Right ventricle myocardium inferior (tissue), 1 donor: ENCODE results near the gene UBTD1. TPM values are rescaled to one million over a fixed set of nuclear protein-coding genes. Genes with fewer than 3 reads are reported as not detected.
"Not testable (repeated sequence)": the region's sequence is repeated elsewhere in the genome, so short reads cannot be mapped to it uniquely, and the experiment has no call there.

Source experiments
- ATAC-seq: fragments of 200-7000 bp; cut with Tn5 transposase; one replicate; pipeline ENCODE4 v1.9.1; 2020; ENCODE audit warnings: mild to moderate bottlenecking, moderate library complexity
- DNase-seq: peaks from one replicate; pipeline ENCODE4 v3.0.0; 2021; ENCODE audit errors: missing footprints
- intact Hi-C: fragments of 100-400 bp; cut with DNase I; formaldehyde crosslinking; loops from one replicate; pipeline ENCODE4 v1.11.0; 2022
- total RNA-seq: library from RNA; stranded (reverse); fragmentation: NEBNext Ultra II Directional; extraction: Animal tissue kit (Norgen Biotek cat#: 25700); gene quantifications from one replicate; pipeline ENCODE4 v1.2.1, GENCODE V29; 2021
- donor health status: DM: no; HTN: yes; CAD: no; lungs with severe emphysema.

The UBTD1 gene
- total RNA-seq, 1 donor from 2014 or later: 26.6 TPM

DNA sequence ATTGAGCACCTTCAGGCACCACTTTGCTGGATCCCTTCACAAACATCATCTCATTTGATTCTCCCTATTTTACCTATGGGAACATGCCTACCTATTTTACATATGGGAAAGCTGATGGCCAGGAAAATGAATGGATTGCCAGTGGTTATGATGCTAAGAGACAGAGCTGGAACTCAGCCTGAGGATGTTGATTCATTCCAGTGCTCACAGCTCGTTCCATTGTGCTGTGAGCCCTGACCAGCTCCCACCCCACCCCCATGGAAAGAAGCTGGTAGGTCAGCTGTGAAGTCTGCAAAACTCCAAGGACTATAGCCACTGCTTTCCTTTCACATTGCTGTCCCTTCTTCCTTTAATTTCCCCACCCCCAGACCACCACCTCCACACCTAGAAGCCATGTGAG is 9.6 kb downstream of the UBTD1 start:
- ATAC-seq: no peak
- no peak for DNase-seq
- intact Hi-C loops: no loop called here

DNA sequence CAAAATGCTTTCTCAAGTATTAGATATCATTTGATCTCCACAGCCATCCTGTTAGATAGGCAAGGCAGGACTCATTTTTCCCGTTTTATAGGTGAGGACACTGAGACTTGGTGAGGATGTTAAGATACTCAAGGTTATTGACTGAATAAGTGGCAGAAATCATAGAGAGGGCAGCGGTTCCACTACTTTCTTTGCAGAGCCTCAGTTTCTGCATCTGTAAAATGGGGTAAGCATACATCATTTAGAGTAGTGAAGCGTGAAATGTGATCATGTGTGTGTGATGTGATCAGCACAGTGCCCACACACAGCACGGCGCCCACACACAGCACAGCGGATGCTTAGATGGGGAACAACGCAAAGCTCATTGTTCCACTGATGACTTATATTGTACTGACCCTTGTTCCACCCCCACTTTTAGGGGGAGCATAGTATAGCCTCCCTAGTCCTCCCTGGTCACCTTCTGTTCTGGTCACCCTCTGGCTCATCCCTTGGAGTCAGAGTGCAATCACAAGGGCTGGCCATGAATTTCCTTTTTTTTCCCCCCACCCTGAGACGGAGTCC is 10.5 kb downstream of the UBTD1 start:
- DNase-seq: no peak
- ATAC-seq: no peak
- intact Hi-C loops: no loop called here

DNA sequence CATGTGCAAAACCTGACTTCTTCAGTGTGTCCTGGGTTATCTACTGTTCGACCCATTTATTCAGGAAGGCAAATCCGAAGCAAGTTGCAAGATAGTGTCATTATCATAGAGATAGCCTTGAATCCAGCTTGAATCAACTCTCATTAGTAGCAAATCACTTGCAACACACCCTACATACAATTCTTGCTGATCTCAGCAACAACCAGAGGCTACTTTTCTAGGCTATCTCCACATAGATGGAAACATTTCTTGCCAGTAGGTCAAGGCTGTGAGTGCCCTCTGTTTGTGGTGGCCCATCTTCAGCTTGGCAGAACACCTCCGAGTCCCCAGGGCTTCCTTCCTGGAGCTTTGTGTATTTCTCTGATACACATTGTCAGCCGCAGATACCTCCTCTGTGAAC is 12.0 kb downstream of the UBTD1 start:
- DNase-seq (no peak), ATAC-seq (no peak)
- intact Hi-C loops: no loop called here

DNA sequence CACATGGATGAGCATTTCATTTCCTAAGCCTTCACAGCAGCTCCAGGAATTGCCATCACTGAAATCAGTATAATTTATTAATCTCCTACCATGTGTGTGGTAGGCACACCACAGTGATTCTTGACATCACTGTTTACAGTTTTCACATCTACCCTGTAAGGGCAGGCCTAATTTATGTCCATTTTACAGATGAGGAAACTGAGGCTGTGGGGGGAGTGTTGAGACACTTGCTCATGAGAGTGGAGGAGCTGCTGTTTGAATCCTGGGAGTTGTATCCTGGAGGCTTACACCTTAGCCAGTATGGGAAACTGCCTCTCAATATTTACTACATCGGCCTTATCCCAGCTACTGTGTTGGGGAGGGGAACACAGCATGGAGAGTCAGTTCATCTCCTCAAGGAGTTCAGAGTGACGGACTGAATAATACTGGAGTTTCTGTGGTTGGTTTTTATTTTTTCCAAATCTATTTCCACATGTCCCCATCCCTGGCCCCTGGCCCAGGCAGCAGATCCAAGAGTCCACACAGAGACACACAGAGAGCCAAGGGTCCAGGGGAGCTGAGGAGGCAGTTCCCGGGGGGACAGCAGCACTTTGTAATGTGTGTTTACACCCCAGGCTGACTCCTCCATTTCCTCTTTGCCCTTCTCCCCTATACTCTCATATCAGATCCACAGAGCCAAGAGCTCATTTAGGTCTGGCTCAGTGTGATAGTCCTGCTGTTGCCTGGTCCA is 13.2 kb downstream of the UBTD1 start:
- intact Hi-C loops: no loop called here
- DNase-seq (no peak), ATAC-seq (peak; percentile 64)

DNA sequence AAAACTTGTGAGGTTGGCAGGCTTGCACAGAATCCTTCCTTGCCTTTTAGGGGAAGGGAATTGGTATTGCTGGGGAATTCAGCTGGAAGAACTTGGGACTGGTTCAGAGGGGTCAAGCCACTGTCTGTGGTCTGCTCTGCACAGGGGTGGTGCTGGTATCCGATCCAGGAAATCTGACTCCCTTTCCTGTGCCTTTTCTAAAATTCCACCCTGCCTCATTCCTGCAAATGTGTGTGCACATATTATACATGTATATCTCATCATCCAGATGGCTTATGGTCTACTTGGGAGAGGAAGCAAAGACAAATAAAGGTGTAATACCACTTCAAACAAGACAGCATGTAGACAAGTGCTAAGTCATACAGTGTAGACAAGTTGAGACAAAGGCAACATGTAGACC is 14.3 kb downstream of the UBTD1 start:
- ATAC-seq: no peak
- DNase-seq: no peak
- intact Hi-C loops: no loop called here

DNA sequence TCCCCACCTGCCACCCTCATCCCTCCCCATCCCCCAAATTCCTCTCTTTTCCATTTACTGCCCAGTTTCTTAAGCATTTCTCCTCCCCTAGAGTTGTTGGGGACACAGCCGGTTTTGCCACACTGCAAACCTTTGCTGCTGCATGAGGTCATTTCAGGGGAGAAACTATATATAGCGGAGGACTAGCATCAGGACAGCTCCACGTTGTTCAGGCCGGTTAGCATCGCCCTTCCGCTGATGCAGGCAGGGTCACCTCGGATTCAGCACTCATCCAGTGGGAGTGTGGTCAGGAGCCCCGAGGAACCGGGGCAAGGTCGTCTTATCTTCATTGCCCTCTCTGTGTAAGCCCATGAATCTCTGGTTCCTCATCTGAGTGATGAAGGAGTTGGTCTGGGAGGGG is 15.6 kb downstream of the UBTD1 start:
- DNase-seq: no peak
- ATAC-seq: peak; percentile 68
- intact Hi-C loops: no loop called here

DNA sequence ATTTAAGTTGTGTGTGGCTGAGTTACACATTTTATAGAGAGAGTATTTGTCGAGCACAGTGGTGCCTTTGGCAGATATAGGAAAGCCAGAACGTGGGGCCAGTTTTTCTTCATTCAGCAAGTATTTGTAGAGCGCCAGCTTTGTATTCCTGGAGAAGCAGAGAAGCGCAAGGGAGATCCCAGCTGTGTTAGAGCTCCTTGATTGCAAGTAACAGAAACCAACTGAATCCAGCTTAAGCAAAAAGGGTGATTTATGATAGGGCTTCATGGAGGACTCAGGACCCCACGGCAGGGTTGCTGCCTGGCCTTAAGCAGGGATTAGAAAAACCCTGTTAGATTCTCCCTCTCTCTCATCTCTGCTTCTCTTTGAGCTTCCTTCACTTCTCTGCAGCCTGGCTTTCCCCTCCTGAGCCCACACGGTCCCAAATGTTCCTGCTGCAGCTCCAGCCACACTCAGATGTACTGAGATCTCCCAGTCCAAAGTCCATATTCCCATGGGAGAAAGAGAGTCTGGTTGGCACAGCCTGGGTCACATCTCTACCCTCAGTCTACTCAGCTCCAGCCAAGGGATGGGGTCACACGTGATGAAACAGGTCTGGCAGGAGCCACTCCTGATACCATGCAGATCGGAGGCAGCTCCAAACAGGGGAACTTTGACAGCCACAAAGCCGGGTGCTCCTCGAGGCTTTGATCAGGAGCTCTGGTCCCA is 16.7 kb downstream of the UBTD1 start:
- DNase-seq (no peak), ATAC-seq (no peak)
- intact Hi-C loops: no loop called here

DNA sequence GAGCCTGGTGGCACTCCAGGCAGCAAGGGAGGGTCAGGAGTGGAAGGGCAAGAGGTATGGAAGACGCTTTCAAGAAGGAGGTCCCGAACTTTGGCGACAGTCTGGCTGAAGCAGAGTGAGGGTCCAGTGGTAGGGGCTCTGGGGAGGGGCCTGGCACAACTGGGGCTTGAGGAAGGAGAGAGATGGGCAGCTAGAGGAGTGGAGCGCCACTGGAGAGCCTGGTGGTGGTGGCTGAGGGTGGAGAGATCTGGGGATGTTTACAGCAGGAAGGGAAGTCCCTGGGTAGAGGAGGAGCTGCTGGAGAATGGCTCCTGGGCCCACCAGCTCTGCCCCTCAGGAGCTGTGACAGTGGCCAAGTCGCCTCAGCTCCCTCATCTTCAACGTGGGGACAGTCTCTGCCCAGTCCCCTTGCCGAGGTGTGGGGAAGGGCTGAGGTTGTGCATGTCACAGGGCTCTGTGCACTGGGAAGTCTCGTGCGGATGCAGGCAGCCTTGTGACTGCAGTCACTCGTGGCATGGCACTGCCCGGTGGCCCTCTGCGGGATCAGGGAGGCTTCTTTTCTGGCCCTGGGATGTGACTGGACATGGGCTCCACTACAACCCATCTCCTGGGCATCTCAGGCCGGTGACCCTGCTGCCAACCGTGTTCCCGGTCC is 18.5 kb downstream of the UBTD1 start:
- intact Hi-C loops: no loop called here
- no peak for DNase-seq

DNA sequence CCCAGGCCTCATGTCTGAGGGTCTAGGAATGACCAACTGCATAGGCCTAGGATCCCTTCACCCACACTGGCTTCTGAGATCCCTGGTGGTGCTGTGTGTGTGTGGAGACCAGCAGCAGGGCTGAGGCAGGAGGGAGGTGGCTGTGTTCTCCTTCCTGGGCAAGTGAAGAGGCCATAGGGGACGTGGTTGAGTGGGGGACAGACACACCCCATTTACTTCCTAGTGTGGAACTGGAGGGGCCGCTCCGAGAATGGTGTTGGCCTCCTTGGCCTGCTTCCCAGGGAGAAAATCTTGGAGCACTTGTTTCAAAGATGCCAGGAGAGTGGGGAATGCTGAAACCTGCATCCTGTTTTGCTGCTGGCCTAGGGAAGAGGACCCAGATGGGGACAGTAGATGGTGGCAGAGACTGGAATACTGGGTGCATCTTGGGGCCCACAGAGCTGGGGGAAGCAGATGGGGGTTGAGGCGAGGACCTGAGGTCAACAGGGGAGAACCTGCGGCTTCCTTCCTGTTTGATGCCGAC is 19.1 kb downstream of the UBTD1 start:
- DNase-seq: no peak
- ATAC-seq: no peak
- intact Hi-C loops: no loop called here

More for the DNA sequence above, 18.5 kb downstream of the UBTD1 start:
- no peak for ATAC-seq

DNA sequence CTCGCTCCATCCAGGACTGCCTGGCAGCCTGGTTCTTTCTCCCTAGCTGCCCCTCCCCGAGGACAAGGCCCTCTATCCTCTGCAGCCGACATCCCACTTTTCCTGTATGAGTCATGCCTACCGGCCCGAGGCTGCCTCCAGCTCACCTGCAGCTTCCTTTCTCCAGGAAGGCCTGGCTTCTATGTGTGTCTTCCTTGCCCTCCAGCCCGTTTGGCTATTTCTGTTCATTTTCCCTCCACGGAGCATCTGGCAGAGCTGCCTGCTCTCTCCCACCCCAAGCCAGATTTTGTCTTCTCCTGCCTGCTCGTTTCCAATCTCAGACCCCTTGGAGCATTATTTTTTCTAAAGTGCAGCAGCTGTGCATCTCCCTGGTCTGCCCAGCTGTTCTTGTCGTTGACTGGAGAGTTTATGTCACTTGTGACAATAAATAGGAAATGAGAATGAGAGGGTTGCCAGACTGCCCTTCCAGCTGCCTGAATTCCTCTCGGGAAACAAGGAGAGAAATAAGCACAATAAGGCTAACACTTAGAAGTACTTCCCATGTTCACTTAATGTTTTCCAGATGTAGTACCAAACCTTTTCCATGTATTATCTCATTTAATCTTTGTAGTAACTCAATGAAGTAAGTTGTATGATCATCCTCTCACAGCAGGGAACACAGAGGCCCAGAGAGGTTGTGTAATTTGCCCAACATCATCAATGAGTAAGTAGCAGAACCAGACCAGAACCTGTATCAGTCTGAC is 19.7 kb downstream of the UBTD1 start:
- intact Hi-C loops: no loop called here
- peak; percentile 29 for ATAC-seq
- no peak for DNase-seq

DNA sequence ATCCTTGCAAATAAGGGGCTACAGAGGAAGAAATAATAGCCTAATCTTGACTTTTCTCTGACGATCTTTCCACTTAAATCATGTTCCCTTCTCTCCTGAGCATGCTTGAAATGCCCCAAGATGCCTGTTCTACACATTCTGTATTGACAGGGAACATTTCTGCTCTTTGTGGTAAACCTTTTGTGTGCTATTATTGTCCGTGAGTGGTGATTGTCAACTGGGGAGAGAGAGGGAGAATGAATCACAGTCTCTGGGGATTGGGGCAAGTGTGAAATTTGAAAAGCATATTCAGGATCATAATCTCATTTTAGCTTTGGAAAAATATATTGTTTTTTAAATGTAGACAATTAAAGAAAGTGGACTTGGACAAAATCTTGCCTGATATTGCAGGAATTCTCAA is 20.6 kb downstream of the UBTD1 start:
- no peak for DNase-seq
- no peak for ATAC-seq
- intact Hi-C loops: no loop called here

DNA sequence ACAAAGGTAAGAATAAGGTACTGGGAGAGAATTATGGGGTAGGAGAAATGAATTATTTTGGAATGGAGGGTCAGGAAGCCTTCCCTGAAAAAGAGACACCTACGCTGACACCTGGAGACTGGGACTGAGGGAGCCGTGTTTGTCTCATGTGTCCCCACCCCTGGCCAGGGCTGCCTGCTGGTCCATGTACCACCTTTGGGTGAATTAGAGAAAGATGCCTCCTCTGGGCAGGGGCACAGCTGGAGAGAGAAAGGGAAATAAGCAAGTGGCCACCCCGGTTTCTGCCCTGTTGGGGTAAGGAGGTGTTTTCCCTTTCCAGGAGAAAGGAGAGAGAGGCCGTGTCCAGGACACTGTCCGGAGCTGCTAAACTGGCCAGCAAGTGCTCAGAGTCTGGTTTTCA is 21.8 kb downstream of the UBTD1 start:
- no peak for ATAC-seq
- intact Hi-C loops: no loop called here
- DNase-seq: no peak

DNA sequence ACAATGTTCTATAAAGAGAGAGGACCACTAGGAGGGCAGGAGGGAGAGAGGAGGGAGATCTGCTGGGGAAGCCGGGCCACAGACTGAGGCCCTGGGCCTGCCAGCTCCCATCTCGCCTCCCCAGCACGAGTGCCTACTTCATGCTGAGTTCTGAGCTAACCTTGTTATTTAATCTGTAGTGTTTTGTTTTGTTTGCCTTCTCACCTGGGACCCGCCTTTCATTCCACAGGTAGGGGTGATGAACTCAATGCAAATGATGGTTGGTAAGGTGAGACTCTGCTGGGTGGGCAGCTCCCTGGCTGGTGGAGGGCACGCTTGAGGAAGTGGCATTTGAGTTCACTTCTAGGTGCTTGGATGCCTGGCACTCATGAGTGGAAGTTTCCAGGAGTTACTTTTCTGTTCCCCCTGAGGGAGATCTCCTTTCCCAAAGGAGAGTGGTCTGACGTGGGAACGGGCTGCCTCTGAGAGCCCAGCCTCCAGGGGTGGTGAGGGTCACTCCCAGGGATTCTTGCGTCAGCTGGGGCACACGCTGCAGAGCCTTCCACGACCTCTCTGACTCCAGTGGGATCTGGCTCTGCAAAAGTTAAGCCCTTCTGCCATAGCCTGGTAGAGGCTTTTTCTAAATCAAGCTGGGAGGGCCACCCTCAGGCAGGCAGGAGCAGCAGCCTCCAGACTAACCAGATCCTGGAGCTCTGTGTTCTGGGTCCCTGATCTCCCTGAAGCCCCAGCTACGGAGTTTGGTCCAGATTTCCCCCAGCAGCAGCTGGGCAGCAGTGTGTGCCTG is 22.4 kb downstream of the UBTD1 start:
- ATAC-seq: no peak
- DNase-seq: no peak
- intact Hi-C loops: no loop called here

DNA sequence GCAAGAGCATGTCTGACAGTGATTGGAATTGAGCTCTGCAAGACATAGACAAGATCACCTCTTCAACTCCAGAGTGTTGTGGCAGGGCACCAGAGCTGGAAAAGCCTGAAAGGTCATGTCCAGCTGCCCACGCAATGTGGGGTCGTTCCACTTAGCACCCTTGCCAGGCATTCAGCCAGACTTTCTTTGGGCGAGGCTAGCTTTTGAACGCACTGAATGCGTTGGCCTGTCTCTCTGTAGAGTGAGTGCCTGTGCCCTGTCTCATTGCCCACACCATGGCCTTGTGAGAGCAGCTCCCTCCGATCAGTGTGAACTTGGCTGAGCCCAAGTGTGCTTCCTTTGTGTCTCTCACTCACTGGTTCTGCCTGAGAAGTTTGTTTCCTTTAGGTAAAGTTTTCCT is 23.3 kb downstream of the UBTD1 start:
- intact Hi-C loops: no loop called here
- DNase-seq: no peak
- ATAC-seq: peak; percentile 42

DNA sequence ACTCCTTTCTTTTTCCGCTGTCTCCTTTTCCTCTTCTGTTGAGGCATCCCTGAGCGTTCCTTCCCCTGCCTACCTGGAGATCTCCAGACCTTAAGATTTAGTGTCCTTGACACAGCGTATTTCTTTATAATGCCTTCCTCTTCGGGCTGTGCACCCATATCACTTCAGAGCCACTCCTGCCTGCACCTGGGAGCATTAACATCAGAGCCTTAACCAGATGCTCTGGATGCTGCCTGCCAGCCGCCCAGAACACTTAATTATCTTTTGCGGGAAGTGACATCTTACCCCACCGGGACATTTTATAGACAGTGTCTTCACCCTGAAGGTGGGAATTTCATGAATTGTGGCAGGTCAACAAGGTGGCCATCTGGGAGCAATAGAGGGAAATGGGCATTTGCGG is 24.2 kb downstream of the UBTD1 start:
- no peak for ATAC-seq
- intact Hi-C loops: no loop called here

DNA sequence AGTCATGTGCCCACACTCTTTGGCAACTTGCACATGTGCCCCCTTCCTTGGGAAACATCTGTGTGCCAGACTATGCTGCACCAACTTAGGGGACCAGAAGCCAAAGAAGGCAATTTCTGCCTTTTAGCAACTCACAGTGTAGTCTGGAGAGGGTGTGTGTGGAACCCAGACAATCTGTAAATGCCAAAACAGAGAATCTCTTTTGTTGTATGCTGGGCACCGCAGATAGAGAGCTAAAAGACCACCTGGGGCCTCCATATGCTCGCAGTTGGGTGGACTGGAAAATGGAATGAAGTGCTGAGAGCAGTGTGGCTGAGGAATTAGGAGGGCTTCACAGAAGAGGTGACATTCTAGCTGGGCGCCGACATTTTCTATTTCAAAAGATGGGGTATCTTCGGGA is 26.4 kb downstream of the UBTD1 start:
- no peak for ATAC-seq
- DNase-seq: no peak
- intact Hi-C loops: no loop called here

More for the DNA sequence above, 24.2 kb downstream of the UBTD1 start:
- DNase-seq: no peak

DNA sequence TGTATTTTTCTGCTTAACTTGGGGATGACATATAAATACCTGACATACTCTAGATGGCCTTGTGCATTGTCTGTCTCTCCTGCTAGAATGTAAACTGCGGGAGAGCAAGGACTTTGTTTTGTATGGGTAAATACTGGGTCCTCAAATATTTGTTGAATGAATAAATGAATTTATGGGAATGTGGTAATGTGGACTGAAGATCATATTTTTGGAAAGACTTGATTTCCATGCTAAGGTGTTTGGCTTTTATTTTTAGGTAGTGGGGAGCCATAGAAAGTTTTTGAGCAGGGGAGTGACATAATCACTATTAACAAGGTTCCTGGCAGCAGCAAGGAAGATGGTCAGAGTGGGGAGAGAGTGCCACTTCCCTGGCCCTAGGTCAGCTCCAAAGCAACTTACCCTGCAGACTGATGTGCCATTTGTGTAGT is 27.0 kb downstream of the UBTD1 start:
- intact Hi-C loops: no loop called here
- DNase-seq (no peak), ATAC-seq (no peak)

DNA sequence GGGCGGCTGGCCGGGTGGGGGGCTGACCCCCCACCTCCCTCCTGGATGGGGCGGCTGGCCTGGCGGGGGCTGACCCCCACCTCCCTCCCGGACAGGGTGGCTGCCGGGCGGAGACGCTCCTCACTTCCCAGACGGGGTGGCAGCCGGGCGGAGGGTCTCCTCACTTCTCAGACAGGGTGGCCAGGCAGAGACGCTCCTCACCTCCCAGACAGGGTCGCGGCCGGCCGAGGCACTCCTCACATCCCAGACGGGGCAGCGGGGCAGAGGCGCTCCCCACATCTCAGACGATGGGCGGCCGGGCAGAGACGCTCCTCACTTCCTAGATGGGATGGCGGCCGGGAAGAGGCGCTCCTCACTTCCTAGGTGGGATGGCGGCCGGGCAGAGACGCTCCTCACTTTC is 30.2 kb downstream of the UBTD1 start:
- intact Hi-C loops, ATAC-seq, DNase-seq: not testable (repeated sequence)
